Neural cell (in vitro differentiated cells): ENCODE data around the gene CLDN20. TPM values are rescaled to one million over a fixed set of nuclear protein-coding genes. Genes with fewer than 3 reads are reported as not detected.

Source experiments
- H2AFZ ChIP-seq: fragments of 200-600, 300-800 bp; sonication (generic), shearing (Covaris generic); 2 replicates; pipeline ENCODE4 v1.6.0; 2014; ENCODE audit warnings: low read depth, mild to moderate bottlenecking, antibody characterized with exemption, low read length, moderate library complexity
- H3F3A ChIP-seq: fragments of 200-600 bp; shearing (Covaris generic); 2 replicates; pipeline ENCODE4 v1.6.1; 2016; ENCODE audit warnings: mild to moderate bottlenecking, moderate library complexity, mixed read lengths, antibody characterized with exemption, low read length; ENCODE audit not compliant: insufficient read depth, poor library complexity, severe bottlenecking
- H3K27ac ChIP-seq: fragments of 200-600, 300-800 bp; sonication (generic), shearing (Covaris generic); 2 replicates; pipeline ENCODE4 v1.5.1; 2014; ENCODE audit warnings: mild to moderate bottlenecking, low read length, moderate library complexity
- H3K27me3 ChIP-seq: fragments of 300-800, 200-600 bp; sonication (generic), shearing (Covaris generic); 2 replicates; pipeline ENCODE4 v1.6.0; 2014; ENCODE audit warnings: mild to moderate bottlenecking, low read depth, low read length, moderate library complexity; ENCODE audit not compliant: insufficient read depth
- H3K36me3 ChIP-seq: fragments of 300-800, 200-600 bp; sonication (generic), shearing (Covaris generic); 2 replicates; pipeline ENCODE4 v1.5.1; 2014; ENCODE audit warnings: mild to moderate bottlenecking, antibody characterized with exemption, low read length, moderate library complexity; ENCODE audit not compliant: insufficient read depth
- H3K4me2 ChIP-seq: fragments of 300-800, 200-600 bp; sonication (generic), shearing (Covaris generic); 2 replicates; pipeline ENCODE4 v1.6.0; 2014; ENCODE audit warnings: mild to moderate bottlenecking, low read length
- H3K4me3 ChIP-seq: fragments of 300-800, 200-600 bp; sonication (generic), shearing (Covaris generic); 2 replicates; pipeline ENCODE4 v1.5.1; 2014; ENCODE audit warnings: mild to moderate bottlenecking, low read length, moderate library complexity
- H3K79me2 ChIP-seq: fragments of 200-600 bp; shearing (Covaris generic); replicated peaks from 2 replicates; pipeline ENCODE4 v1.6.0; 2014; ENCODE audit warnings: mild to moderate bottlenecking, low read length, moderate library complexity; ENCODE audit not compliant: insufficient read depth
- H3K9ac ChIP-seq: fragments of 300-800, 200-600 bp; sonication (generic), shearing (Covaris generic); 2 replicates; pipeline ENCODE4 v1.6.1; 2016; ENCODE audit warnings: mild to moderate bottlenecking, low read length, mixed read lengths
- H3K9me2 ChIP-seq: fragments of 200-600 bp; shearing (Covaris generic); 2 replicates; pipeline ENCODE4 v1.6.1; 2016; ENCODE audit warnings: mild to moderate bottlenecking, low read length, mixed read lengths; ENCODE audit not compliant: insufficient read depth
- H3K9me3 ChIP-seq: fragments of 200-600, 300-800 bp; sonication (generic), shearing (Covaris generic); 2 replicates; pipeline ENCODE4 v1.6.1; 2016; ENCODE audit warnings: mild to moderate bottlenecking, mixed run types, low read length, moderate library complexity, mixed read lengths
- H4K20me1 ChIP-seq: fragments of 200-600 bp; shearing (Covaris generic); 2 replicates; pipeline ENCODE4 v1.6.1; 2016; ENCODE audit warnings: mild to moderate bottlenecking, mixed run types; ENCODE audit not compliant: insufficient read depth
- CTCF ChIP-seq: fragments of 450-650 bp; IDR thresholded peaks from 2 replicates; pipeline ENCODE4 v1.5.1; 2014; ENCODE audit warnings: antibody characterized with exemption, mild to moderate bottlenecking, moderate library complexity; ENCODE audit not compliant: poor library complexity, severe bottlenecking
- EP300 ChIP-seq: fragments of 450-650 bp; conservative IDR thresholded peaks from 2 replicates; pipeline ENCODE4 v1.6.1; 2014; ENCODE audit warnings: antibody characterized with exemption, mild to moderate bottlenecking, moderate library complexity; ENCODE audit not compliant: poor library complexity, severe bottlenecking
- EZH2 ChIP-seq: fragments of 200-600, 300-800 bp; shearing (Covaris generic), sonication (generic); IDR thresholded peaks from 2 replicates; pipeline ENCODE4 v1.6.1; 2014; ENCODE audit warnings: antibody characterized with exemption, low read length, borderline replicate concordance, mild to moderate bottlenecking; ENCODE audit not compliant: insufficient read depth, poor library complexity, severe bottlenecking
- MXI1 ChIP-seq: fragments of 450-650 bp; conservative IDR thresholded peaks from 2 replicates; pipeline ENCODE4 v1.6.1; 2014; ENCODE audit warnings: antibody characterized with exemption, mild to moderate bottlenecking; ENCODE audit not compliant: poor library complexity, severe bottlenecking
- POLR2AphosphoS5 ChIP-seq: IDR thresholded peaks from 2 replicates; pipeline ENCODE4 v1.6.1; 2012
- RAD21 ChIP-seq: fragments of 450-650 bp; conservative IDR thresholded peaks from 2 replicates; pipeline ENCODE4 v1.6.1; 2014; ENCODE audit warnings: antibody characterized with exemption, mild to moderate bottlenecking, moderate library complexity
- REST ChIP-seq: IDR thresholded peaks from 2 replicates; pipeline ENCODE4 v1.6.1; 2012; ENCODE audit warnings: borderline replicate concordance
- SMC3 ChIP-seq: fragments of 450-650 bp; conservative IDR thresholded peaks from 2 replicates; pipeline ENCODE4 v1.6.1; 2014; ENCODE audit warnings: antibody characterized with exemption, mild to moderate bottlenecking, moderate library complexity; ENCODE audit not compliant: poor library complexity
- TAF1 ChIP-seq: IDR thresholded peaks from 2 replicates; pipeline ENCODE4 v1.6.1; 2012; ENCODE audit warnings: low read depth
- polyA plus RNA-seq: library from polyadenylated mRNA; depleted of rRNA; stranded (reverse); fragments of >200 nt; gene quantifications from 2 replicates; pipeline ENCODE4 v1.2.3, GENCODE V29; 2014

Gene CLDN20
- polyA plus RNA-seq, 1 donor from 2014 or later = not detected

- no peaks in the 10 kb centered on the region for H3K27me3 ChIP-seq
- H3K9me3 ChIP-seq = no peaks in the 10 kb centered on the region
- peaks cover 7% of the 10 kb centered on the region for H3K79me2 ChIP-seq
- H2AFZ ChIP-seq = peak within 1 kb of the TSS; percentile 66
- H3K9me2 ChIP-seq = no peaks in the 10 kb centered on the region
- peak within 1 kb of the TSS; percentile 77 for H3K9ac ChIP-seq
- H3F3A ChIP-seq = no peaks in the 10 kb centered on the region
- no peaks in the 10 kb centered on the region for H3K36me3 ChIP-seq
- peak within 1 kb of the TSS; percentile 67 for H3K4me2 ChIP-seq
- TF ChIP-seq EP300 = no peak
- peak; percentile 44 for TF ChIP-seq REST
- TF ChIP-seq CTCF = no peak
- TF ChIP-seq TAF1 = no peak
- peak; percentile 87 for TF ChIP-seq MXI1
- TF ChIP-seq SMC3 = peak; percentile 53
- no peak for TF ChIP-seq EZH2
- peak; percentile 37 for TF ChIP-seq RAD21
- TF ChIP-seq POLR2AphosphoS5 = peak; percentile 93
- H3K4me3 ChIP-seq = peak within 1 kb of the TSS; percentile 84
- no peaks in the 10 kb centered on the region for H4K20me1 ChIP-seq
- H3K27ac ChIP-seq = peak within 1 kb of the TSS; percentile 57
Measured at GRCh38 chr6:155314092-155314772, 50.4 kb downstream of the CLDN20 start, which contains the start of gene TFB1M. TSS of gene TFB1M (minus strand) at chr6:155314484. CDS start at chr6:155314428, 56 bp downstream.

- Histone ChIP-seq H3F3A (no peaks in the 10 kb centered on the region), H3K4me2 (peak overlapping the region; percentile 67), H3K79me2 (peaks cover 7% of the 10 kb centered on the region), H3K27ac (peak overlapping the region; percentile 57), H3K4me3 (peak overlapping the region; percentile 84), H3K9me3 (no peaks in the 10 kb centered on the region), H2AFZ (peak overlapping the region; percentile 66), H3K9me2 (no peaks in the 10 kb centered on the region), H4K20me1 (no peaks in the 10 kb centered on the region), H3K9ac (peak overlapping the region; percentile 77), H3K27me3 (no peaks in the 10 kb centered on the region), H3K36me3 (no peaks in the 10 kb centered on the region)
- TF ChIP-seq EP300 = peak; percentile 26
- TF ChIP-seq CTCF = no peak
Measured at GRCh38 chr6:155314773-155315515, 51.1 kb downstream of the CLDN20 start.
